Brain microvascular endothelial cell (primary cell): Measurements from ENCODE around the gene IARS2.

Source experiments
- DNase-seq: peaks from one replicate; pipeline ENCODE4 v3.0.0-alpha.2; 2020
- H3K27ac ChIP-seq: fragments of 250-450 bp; sonication (Bioruptor Pico); 2 replicates; pipeline ENCODE4 v1.5.1; 2020; ENCODE audit warnings: mild to moderate bottlenecking, moderate library complexity
- H3K27me3 ChIP-seq: fragments of 250-450 bp; sonication (Bioruptor Pico); replicated peaks from 2 replicates; pipeline ENCODE4 v1.5.1; 2020; ENCODE audit warnings: mild to moderate bottlenecking
- H3K36me3 ChIP-seq: fragments of 250-450 bp; sonication (Bioruptor Pico); replicated peaks from 2 replicates; pipeline ENCODE4 v1.5.1; 2020; ENCODE audit warnings: mild to moderate bottlenecking
- H3K4me3 ChIP-seq: 2 replicates; pipeline ENCODE4 v1.5.1; 2011; ENCODE audit warnings: low read depth, mild to moderate bottlenecking, control low read depth, low read length, moderate library complexity
- CTCF ChIP-seq: IDR thresholded peaks from 2 replicates; pipeline ENCODE4 v1.5.1; 2011; ENCODE audit warnings: low read depth, mild to moderate bottlenecking, moderate library complexity, low read length, control low read depth, inconsistent platforms; ENCODE audit errors: missing control alignments
- in situ Hi-C: cut with HindIII; loops from 2 replicates; pipeline ENCODE4 v1.10.0; 2017; ENCODE audit warnings: low sequenced_read_pairs, low pct_ligation_motif_present

IARS2 gene

GRCh38 chr1:220060876-220061275, 33.1 kb upstream of the IARS2 start:
- Histone ChIP-seq H3K27me3 (no peaks in the 10 kb centered on the region), H3K36me3 (peaks cover 11% of the 10 kb centered on the region), H3K4me3 (no peak overlapping the region), H3K27ac (no peak overlapping the region)
- no peak for DNase-seq
- in situ Hi-C loops, result no loop called here
- TF ChIP-seq CTCF, result no peak

GRCh38 chr1:220062629-220063028, 31.3 kb upstream of the IARS2 start:
- Histone ChIP-seq H3K36me3 (peaks cover 13% of the 10 kb centered on the region), H3K27ac (no peak overlapping the region), H3K4me3 (no peak overlapping the region), H3K27me3 (no peaks in the 10 kb centered on the region)
- in situ Hi-C loops, result no loop called here
- no peak for DNase-seq
- no peak for TF ChIP-seq CTCF

GRCh38 chr1:220067269-220068204, 26.4 kb upstream of the IARS2 start:
- DNase-seq, result no peak
- peaks cover 17% of the 10 kb centered on the region for H3K36me3 ChIP-seq
- H3K27me3 ChIP-seq, result no peaks in the 10 kb centered on the region
- no peak for TF ChIP-seq CTCF
- H3K4me3 ChIP-seq, result no peak overlapping the region
- no peak overlapping the region for H3K27ac ChIP-seq
- in situ Hi-C loops, result no loop called here

- Histone ChIP-seq H3K4me3 (no peak overlapping the region), H3K36me3 (peaks cover 9% of the 10 kb centered on the region), H3K27me3 (no peaks in the 10 kb centered on the region), H3K27ac (no peak overlapping the region)
- TF ChIP-seq CTCF, result no peak
- no peak for DNase-seq
- in situ Hi-C loops, result no loop called here
Observed at GRCh38 chr1:220076861-220077762, 16.8 kb upstream of the IARS2 start.

- H3K4me3 ChIP-seq, result no peak overlapping the region
- H3K36me3 ChIP-seq, result peaks cover under 1% of the 10 kb centered on the region
- no peak overlapping the region for H3K27ac ChIP-seq
- H3K27me3 ChIP-seq, result no peaks in the 10 kb centered on the region
- no peak for DNase-seq
- no peak for TF ChIP-seq CTCF
- in situ Hi-C loops, result no loop called here
Observed at GRCh38 chr1:220077887-220078286, 16.0 kb upstream of the IARS2 start.
